ENCODE measurements around the gene ZSCAN29.
A peak's percentile ranks its signal among the peaks of the same experiment; 100 is the strongest.

The ZSCAN29 gene

GRCh38 chr15:43360821-43361220 lies 10.0 kb downstream of the ZSCAN29 start:
- in situ Hi-C loops (cut with MboI; ENCODE audit: low pct_unique_long_range_greater_than_20kb, low sequenced_read_pairs), result no loop called here
- no peak for DNase-seq

GRCh38 chr15:43352693-43353382 lies 18.0 kb downstream of the ZSCAN29 start:
- DNase-seq, result no peak
- in situ Hi-C loops (cut with MboI; ENCODE audit: low pct_unique_long_range_greater_than_20kb, low sequenced_read_pairs), result no loop called here

GRCh38 chr15:43347114-43347513 lies 23.7 kb downstream of the ZSCAN29 start:
- no peak for DNase-seq
- in situ Hi-C loops (cut with MboI; ENCODE audit: low pct_unique_long_range_greater_than_20kb, low sequenced_read_pairs), result no loop called here

- in situ Hi-C loops (cut with MboI; ENCODE audit: low pct_unique_long_range_greater_than_20kb, low sequenced_read_pairs), result no loop called here
- peak; percentile 54 for DNase-seq
Measured at GRCh38 chr15:43346305-43346704, 24.5 kb downstream of the ZSCAN29 start.

GRCh38 chr15:43330780-43331087 lies 40.1 kb downstream of the ZSCAN29 start:
- in situ Hi-C loops (cut with MboI; ENCODE audit: low pct_unique_long_range_greater_than_20kb, low sequenced_read_pairs), result no loop called here
- no peak for DNase-seq

GRCh38 chr15:43329960-43330779 lies 40.7 kb downstream of the ZSCAN29 start, which contains the start of gene LCMT2:
TSS of gene LCMT2 (minus strand) at chr15:43330573. CDS start at chr15:43330489, 84 bp downstream.
- in situ Hi-C loops (cut with MboI; ENCODE audit: low pct_unique_long_range_greater_than_20kb, low sequenced_read_pairs), result no loop called here
- no peak for DNase-seq

- in situ Hi-C loops (cut with MboI; ENCODE audit: low pct_unique_long_range_greater_than_20kb, low sequenced_read_pairs), result no loop called here
- no peak for DNase-seq
Measured at GRCh38 chr15:43329217-43329959, 41.5 kb downstream of the ZSCAN29 start.

GRCh38 chr15:43325039-43325684 lies 45.7 kb downstream of the ZSCAN29 start:
- in situ Hi-C loops (cut with MboI; ENCODE audit: low pct_unique_long_range_greater_than_20kb, low sequenced_read_pairs), result no loop called here
- DNase-seq, result peak; percentile 15

- no peak for DNase-seq
- in situ Hi-C loops (cut with MboI; ENCODE audit: low pct_unique_long_range_greater_than_20kb, low sequenced_read_pairs), result no loop called here
Measured at GRCh38 chr15:43318990-43319771, 51.7 kb downstream of the ZSCAN29 start.

- in situ Hi-C loops (cut with MboI; ENCODE audit: low pct_unique_long_range_greater_than_20kb, low sequenced_read_pairs), result no loop called here
- DNase-seq, result no peak
Measured at GRCh38 chr15:43317566-43318184, 53.2 kb downstream of the ZSCAN29 start.

GRCh38 chr15:43316971-43317346 lies 53.9 kb downstream of the ZSCAN29 start:
- no peak for DNase-seq
- in situ Hi-C loops (cut with MboI; ENCODE audit: low pct_unique_long_range_greater_than_20kb, low sequenced_read_pairs), result no loop called here

- no peak for DNase-seq
- in situ Hi-C loops (cut with MboI; ENCODE audit: low pct_unique_long_range_greater_than_20kb, low sequenced_read_pairs), result no loop called here
Measured at GRCh38 chr15:43316016-43316970, 54.5 kb downstream of the ZSCAN29 start.

- in situ Hi-C loops (cut with MboI; ENCODE audit: low pct_unique_long_range_greater_than_20kb, low sequenced_read_pairs), result no loop called here
- DNase-seq, result no peak
Measured at GRCh38 chr15:43314171-43314570, 56.7 kb downstream of the ZSCAN29 start.

- in situ Hi-C loops (cut with MboI; ENCODE audit: low pct_unique_long_range_greater_than_20kb, low sequenced_read_pairs), result no loop called here
Measured at GRCh38 chr15:43312378-43312777, 58.5 kb downstream of the ZSCAN29 start.

More at GRCh38 chr15:43312378-43312777, 58.5 kb downstream of the ZSCAN29 start:
- no peak for DNase-seq

Data from KBM-7 (cell line).